Gastroesophageal sphincter (tissue), 4 donors: ENCODE measurements around the gene MAML2. TPM values are rescaled to one million over a fixed set of nuclear protein-coding genes. Genes with fewer than 3 reads are reported as not detected.

Experiments
- ATAC-seq: fragments of 150-250 bp; one replicate; pipeline ENCODE4 v1.9.1; 2016; ENCODE audit warnings: mild to moderate bottlenecking, moderate library complexity
- H3K27ac ChIP-seq, 4 donors: fragments of 200-600 bp; sonication (generic) in 3 of 4; 1 replicate in 3 of 4; 2 replicates in 1 of 4; pipeline ENCODE4 v1.5.1; 2016 to 2019
- H3K27me3 ChIP-seq: fragments of 200-600 bp; sonication (generic); one replicate; pipeline ENCODE4 v1.5.1; 2019
- H3K36me3 ChIP-seq, 2 donors: fragments of 200-600 bp; sonication (generic); one replicate each; pipeline ENCODE4 v1.5.1; 2019; ENCODE audit warnings: control low read depth in 1 of 2
- H3K4me1 ChIP-seq, 3 donors: fragments of 200-600 bp; sonication (generic); 1 replicate in 2 of 3; 2 replicates in 1 of 3; pipeline ENCODE4 v1.5.1; 2016 to 2019; ENCODE audit warnings: control low read depth in 2 of 3
- H3K4me3 ChIP-seq, 2 donors: fragments of 200-600 bp; sonication (generic); one replicate each; pipeline ENCODE4 v1.5.1; 2019; ENCODE audit warnings: mild to moderate bottlenecking in 1 of 2, moderate library complexity in 1 of 2
- H3K9me3 ChIP-seq, 3 donors: fragments of 200-600 bp; sonication (generic); one replicate each; pipeline ENCODE4 v1.5.1; 2017 to 2019; ENCODE audit warnings: control low read depth in 2 of 3
- CTCF ChIP-seq, 4 experiments: fragments of 200-600 bp in 2 of 4; fragments of 450-650 bp in 2 of 4; sonication (generic) in 1 of 4; IDR thresholded peaks; one replicate each; pipeline ENCODE4 v1.5.1; 2017 to 2019; ENCODE audit warnings: antibody characterized with exemption in 4 of 4, mild to moderate bottlenecking in 2 of 4, moderate library complexity in 2 of 4
- EP300 ChIP-seq: sonication (generic); formaldehyde crosslinking; IDR thresholded peaks from one replicate; pipeline ENCODE4 v1.6.1; 2017; ENCODE audit warnings: antibody characterized with exemption, mild to moderate bottlenecking
- POLR2A ChIP-seq, 2 donors: fragments of 450-650 bp; IDR thresholded peaks; one replicate each; pipeline ENCODE4 v1.6.1; 2017; ENCODE audit warnings: antibody characterized with exemption in 2 of 2, mild to moderate bottlenecking in 2 of 2, moderate library complexity in 1 of 2
- POLR2AphosphoS5 ChIP-seq: sonication (generic); formaldehyde crosslinking; IDR thresholded peaks from one replicate; pipeline ENCODE4 v1.6.1; 2017; ENCODE audit warnings: antibody characterized with exemption
- WGBS, 2 donors: methylation state at CpG; one replicate each; pipeline ENCODE4 v1.1.5; 2018; ENCODE audit warnings: low coverage in 1 of 2; 5-methylcytosine and 5-hydroxymethylcytosine counted together
- total RNA-seq, 4 donors: library from RNA; depleted of rRNA; stranded (reverse); fragments of >200 nt; gene quantifications; one replicate each; pipeline ENCODE4 v1.1.0, GENCODE V29; 2016

The MAML2 gene
- total RNA-seq, 4 donors from 2014 or later = 15.8 to 31.8 (median 23.7) TPM

- Histone ChIP-seq H3K36me3 (no peaks in the 10 kb centered on the region), H3K9me3 (no peaks in the 10 kb centered on the region), H3K4me3 (no peak overlapping the region), H3K27me3 (no peaks in the 10 kb centered on the region), H3K4me1 (peaks cover 0 to 42% (median 25%) of the 10 kb centered on the region in 3 donors), H3K27ac (peak overlapping the region in 3 of 4 donors; percentile 5 to 65 (median 21))
- 76 to 82% methylated on average over 2 of the region's 2 CpGs for WGBS, 2 donors
- no peak for ATAC-seq
- no peak for TF ChIP-seq POLR2A (IDR thresholded peaks at IDR 0.05)
- TF ChIP-seq CTCF (IDR thresholded peaks at IDR 0.05) = no peak
- no peak for TF ChIP-seq POLR2AphosphoS5
- TF ChIP-seq EP300 = no peak
Measured at GRCh38 chr11:96229354-96229977, 113.5 kb downstream of the MAML2 start.

DNA sequence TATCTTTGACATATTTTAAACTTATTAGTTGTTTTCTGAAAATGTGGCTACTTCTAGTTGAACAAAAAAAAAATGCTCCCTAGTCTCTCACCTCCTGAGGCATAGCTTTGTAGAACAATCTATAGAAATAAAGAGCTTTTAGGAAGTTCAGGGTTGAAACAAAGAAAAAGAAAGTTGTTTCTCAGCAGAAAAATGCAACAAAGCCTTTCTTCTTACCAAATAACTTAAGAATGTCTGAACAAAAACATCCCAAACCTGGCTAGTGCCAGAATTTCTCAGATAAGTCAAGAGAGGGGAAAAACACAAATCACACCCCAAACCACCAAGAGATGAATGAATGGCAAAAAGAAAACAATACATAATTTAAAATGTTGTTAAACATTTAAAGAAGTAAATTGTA, 114.1 kb downstream of the MAML2 start:
- Histone ChIP-seq H3K4me3 (no peak overlapping the region), H3K27me3 (no peaks in the 10 kb centered on the region), H3K36me3 (no peaks in the 10 kb centered on the region), H3K9me3 (no peaks in the 10 kb centered on the region), H3K4me1 (peaks cover 0 to 42% (median 25%) of the 10 kb centered on the region in 3 donors), H3K27ac (peak overlapping the region in 3 of 4 donors; percentile 63 to 79 (median 65))
- no peak for ATAC-seq
- no peak for TF ChIP-seq POLR2A (IDR thresholded peaks at IDR 0.05)
- no peak for TF ChIP-seq POLR2AphosphoS5
- no peak for TF ChIP-seq CTCF (IDR thresholded peaks at IDR 0.05)
- TF ChIP-seq EP300 = no peak

DNA sequence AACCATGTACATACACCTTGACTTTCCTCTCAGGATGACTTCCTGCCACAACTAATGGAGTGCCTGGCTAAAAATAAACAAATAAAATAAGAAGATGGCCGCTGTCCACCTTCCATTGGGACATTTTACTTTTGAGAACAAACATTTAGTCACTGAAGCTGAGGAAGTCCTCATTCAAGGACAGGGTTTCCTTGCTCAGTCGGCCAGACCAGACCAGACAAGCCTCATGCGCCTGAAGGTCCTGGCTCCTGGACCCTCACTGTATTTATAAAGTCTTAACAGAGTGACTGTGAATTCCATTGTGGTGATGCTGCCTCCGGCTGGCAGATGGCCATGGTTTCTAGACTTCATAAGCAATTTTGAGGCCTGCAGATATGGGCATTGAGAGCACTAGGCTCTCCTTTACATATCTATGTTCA, 114.5 kb downstream of the MAML2 start:
- TF ChIP-seq POLR2A (IDR thresholded peaks at IDR 0.05) (no peak), POLR2AphosphoS5 (peak; percentile 33)
- peaks cover 0 to 42% (median 25%) of the 10 kb centered on the region in 3 donors for H3K4me1 ChIP-seq
- no peak overlapping the region for H3K4me3 ChIP-seq
- peak overlapping the region; percentile 56 to 79 (median 64) for H3K27ac ChIP-seq
- no peaks in the 10 kb centered on the region for H3K9me3 ChIP-seq
- 24 to 78% methylated on average over 1 to 4 of the region's 4 CpGs for WGBS, 2 donors
- no peaks in the 10 kb centered on the region for H3K36me3 ChIP-seq
- H3K27me3 ChIP-seq = no peaks in the 10 kb centered on the region
- ATAC-seq = peak; percentile 51

- 100% methylated on average over 1 of the region's 1 CpG for WGBS, 2 donors
- H3K27ac ChIP-seq = no peak overlapping the region
- no peak for TF ChIP-seq EP300
- no peak for TF ChIP-seq POLR2AphosphoS5
- no peak for TF ChIP-seq CTCF (IDR thresholded peaks at IDR 0.05)
- TF ChIP-seq POLR2A (IDR thresholded peaks at IDR 0.05) = no peak
- no peaks in the 10 kb centered on the region for H3K36me3 ChIP-seq
- no peak overlapping the region for H3K4me3 ChIP-seq
- no peak for ATAC-seq
- H3K4me1 ChIP-seq = peaks cover 0 to 45% (median 25%) of the 10 kb centered on the region in 3 donors
- no peaks in the 10 kb centered on the region for H3K9me3 ChIP-seq
- H3K27me3 ChIP-seq = no peaks in the 10 kb centered on the region
Measured at GRCh38 chr11:96227244-96227643, 115.8 kb downstream of the MAML2 start.

- H3K4me1 ChIP-seq = peaks cover 5 to 59% (median 16%) of the 10 kb centered on the region in 3 donors
- no peak for ATAC-seq
Measured at GRCh38 chr11:96223083-96223482, 119.9 kb downstream of the MAML2 start.

More at GRCh38 chr11:96223083-96223482, 119.9 kb downstream of the MAML2 start:
- TF ChIP-seq CTCF (IDR thresholded peaks at IDR 0.05) = no peak
- no peak for TF ChIP-seq POLR2AphosphoS5
- TF ChIP-seq EP300 = no peak
- TF ChIP-seq POLR2A (IDR thresholded peaks at IDR 0.05) = no peak
- Histone ChIP-seq H3K36me3 (no peaks in the 10 kb centered on the region), H3K4me3 (no peak overlapping the region), H3K9me3 (no peaks in the 10 kb centered on the region), H3K27ac (no peak overlapping the region), H3K27me3 (no peaks in the 10 kb centered on the region)
- WGBS, 2 donors = 93 to 96% methylated on average over 1 of the region's 1 CpG
